HG03025 (cell line): Measurements from ENCODE around the gene CLTRN.

Experiments used
- ATAC-seq: cut with Tn5 transposase; IDR thresholded peaks from one replicate; pipeline ENCODE4 v1.9.1; 2021; ENCODE audit warnings: mild to moderate bottlenecking, moderate library complexity; ENCODE audit not compliant: unreplicated experiment, low FRiP score

Gene CLTRN

GRCh38 chrX:15594371-15594770 lies 70.2 kb downstream of the CLTRN start:
- no peak for ATAC-seq

GRCh38 chrX:15579778-15580747 lies 84.5 kb downstream of the CLTRN start:
- no peak for ATAC-seq
